Measurements from ENCODE around the gene PP2D1. TPM values are rescaled to one million over a fixed set of nuclear protein-coding genes. Genes with fewer than 3 reads are reported as not detected.

The PP2D1 gene
- total and polyA plus RNA-seq, 9 donors, result 0.12 to 0.37 (median 0.21) TPM; not detected in 1

Other genes with a start within 250 kb of the PP2D1 start
- gene EFHB, start 78.0 kb downstream of the PP2D1 start, total RNA-seq, result 0.89 TPM
- 1 to 10 TPM in 3 of 8 donors, under 1 TPM in 5; 0.47 to 2.2 (median 0.87) TPM for gene EFHB, start 78.0 kb downstream of the PP2D1 start, polyA plus RNA-seq (ENCODE audit: insufficient read depth in 1 of 8, insufficient read length in 8 of 8, low replicate concordance in 1 of 8)
- 30.4 TPM for gene RAB5A, start 65.2 kb downstream of the PP2D1 start, total RNA-seq
- 10 to 100 TPM; 32.4 to 49.9 (median 36.5) TPM for gene RAB5A, start 65.2 kb downstream of the PP2D1 start, polyA plus RNA-seq (ENCODE audit: insufficient read depth in 1 of 8, insufficient read length in 8 of 8, low replicate concordance in 1 of 8)
- 14.6 TPM for gene KAT2B, start 28.2 kb upstream of the PP2D1 start, total RNA-seq
- 10 to 100 TPM; 13.4 to 22.9 (median 17.8) TPM for gene KAT2B, start 28.2 kb upstream of the PP2D1 start, polyA plus RNA-seq (ENCODE audit: insufficient read depth in 1 of 8, insufficient read length in 8 of 8, low replicate concordance in 1 of 8)
- gene SGO1, start 173.9 kb upstream of the PP2D1 start, total RNA-seq, result 4.2 TPM
- gene SGO1, start 173.9 kb upstream of the PP2D1 start, polyA plus RNA-seq (ENCODE audit: insufficient read depth in 1 of 8, insufficient read length in 8 of 8, low replicate concordance in 1 of 8), result 1 to 10 TPM; 4.5 to 8.1 (median 5.6) TPM